Measurements from ENCODE around the gene PPP1R10.

DNA sequence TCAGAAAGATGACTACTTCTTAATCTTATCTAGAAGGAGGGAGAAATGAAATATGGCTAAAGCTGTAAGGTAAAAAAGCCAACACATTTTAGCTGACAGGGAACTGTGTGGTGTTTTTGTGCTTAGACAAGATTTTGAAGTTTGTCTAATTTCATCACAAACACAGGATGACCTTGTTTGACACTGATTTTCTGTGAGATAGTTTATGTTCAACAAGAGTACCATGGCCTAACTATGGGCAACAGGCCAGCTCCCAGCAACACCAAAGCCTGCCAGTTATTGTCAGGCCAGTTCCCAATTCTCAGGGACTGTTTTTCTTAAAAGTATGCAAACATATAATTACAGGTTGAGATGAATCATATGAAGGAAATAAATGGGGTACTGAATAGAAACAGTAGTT lies 51.3 kb downstream of the PPP1R10 start:
- TF ChIP-seq, protein P1, sequence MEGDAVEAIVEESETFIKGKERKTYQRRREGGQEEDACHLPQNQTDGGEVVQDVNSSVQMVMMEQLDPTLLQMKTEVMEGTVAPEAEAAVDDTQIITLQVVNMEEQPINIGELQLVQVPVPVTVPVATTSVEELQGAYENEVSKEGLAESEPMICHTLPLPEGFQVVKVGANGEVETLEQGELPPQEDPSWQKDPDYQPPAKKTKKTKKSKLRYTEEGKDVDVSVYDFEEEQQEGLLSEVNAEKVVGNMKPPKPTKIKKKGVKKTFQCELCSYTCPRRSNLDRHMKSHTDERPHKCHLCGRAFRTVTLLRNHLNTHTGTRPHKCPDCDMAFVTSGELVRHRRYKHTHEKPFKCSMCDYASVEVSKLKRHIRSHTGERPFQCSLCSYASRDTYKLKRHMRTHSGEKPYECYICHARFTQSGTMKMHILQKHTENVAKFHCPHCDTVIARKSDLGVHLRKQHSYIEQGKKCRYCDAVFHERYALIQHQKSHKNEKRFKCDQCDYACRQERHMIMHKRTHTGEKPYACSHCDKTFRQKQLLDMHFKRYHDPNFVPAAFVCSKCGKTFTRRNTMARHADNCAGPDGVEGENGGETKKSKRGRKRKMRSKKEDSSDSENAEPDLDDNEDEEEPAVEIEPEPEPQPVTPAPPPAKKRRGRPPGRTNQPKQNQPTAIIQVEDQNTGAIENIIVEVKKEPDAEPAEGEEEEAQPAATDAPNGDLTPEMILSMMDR (conservative IDR thresholded peaks at IDR 0.05; ENCODE audit: low read depth, low read length): no peak
- TF ChIP-seq EZH2phosphoT487 (IDR thresholded peaks at IDR 0.05; ENCODE audit: borderline replicate concordance, low read length): no peak
